Measurements from ENCODE around the gene NECAP2. TPM values are rescaled to one million over a fixed set of nuclear protein-coding genes. Genes with fewer than 3 reads are reported as not detected.

Gene NECAP2
- total and polyA plus RNA-seq, 10 of the 15 experiments (the other 5 are each of a cell fraction or from before 2014, with no cell fraction given), result 16.3 to 98.0 (median 57.4) TPM

GRCh38 chr1:16491056-16491675 is 50.6 kb downstream of the NECAP2 start:
- ChIA-PET POLR2A (no interaction called here), CTCF (no interaction called here)
- in situ Hi-C loops (cut with MboI), result no loop called here

More at GRCh38 chr1:16491056-16491675, 50.6 kb downstream of the NECAP2 start:
- no peak overlapping the region for H2AFZ ChIP-seq (ENCODE audit: control insufficient read depth, low read depth, low read length)
- WGBS (ENCODE audit: insufficient coverage, insufficient replicate concordance, low lambda C conversion rate, missing lambda C conversion rate), result 57% methylated on average over 9 of the region's 9 CpGs
- no peaks in the 10 kb centered on the region; a peak in 1 of 4 replicates for H3K36me3 ChIP-seq (ENCODE audit: control insufficient read depth in 2 of 2, insufficient read depth in 2 of 2, low read length in 1 of 2)
- no peak overlapping the region for H3K4me3 ChIP-seq
- no peaks in the 10 kb centered on the region for H3K27me3 ChIP-seq (replicated peaks in 1 of 2; ENCODE audit: control insufficient read depth in 2 of 2, insufficient read depth in 2 of 2, low read length in 1 of 2)
- intact Hi-C loops (cut with micrococcal nuclease; ENCODE audit: unreplicated experiment), result no loop called here
- H3K79me2 ChIP-seq (ENCODE audit: control insufficient read depth, insufficient read depth, low read length), result no peaks in the 10 kb centered on the region; the same call in 1 of the 2 replicates
- no peak; the same call in 2 of the 3 replicates for ATAC-seq
- no TSS peak for BruUV-seq (replicated peaks)
- H3K27ac ChIP-seq (ENCODE audit: control insufficient read depth, insufficient read depth), result no peak overlapping the region
- ChIA-PET SMC1A (ENCODE audit: uncharacterized antibody, unreplicated experiment) (no interaction called here), RAD21 (ENCODE audit: unreplicated experiment) (no interaction called here)
- no peaks in the 10 kb centered on the region for H4K20me1 ChIP-seq (ENCODE audit: control insufficient read depth, insufficient read depth)
- no peak for DNase-seq (ENCODE audit: low read depth, low spot score)
- no peak for FAIRE-seq
- no peak overlapping the region for H3K9ac ChIP-seq (ENCODE audit: control insufficient read depth, insufficient read depth, low read length)
- peaks cover 3% of the 10 kb centered on the region; the same call in 1 of the 2 replicates for H3K4me1 ChIP-seq (ENCODE audit: control insufficient read depth, insufficient read depth, low read length)
- no peak overlapping the region for H3K4me2 ChIP-seq (ENCODE audit: control insufficient read depth, insufficient read depth)
- no peak for TF ChIP-seq WRNIP1 (IDR thresholded peaks at IDR 0.05; ENCODE audit: borderline replicate concordance, low read depth, low read length)
- no peak for TF ChIP-seq E4F1 (IDR thresholded peaks at IDR 0.05; ENCODE audit: borderline replicate concordance, partially characterized antibody)
- no peak for TF ChIP-seq SIX5 (IDR thresholded peaks at IDR 0.05; ENCODE audit: low read depth, low read length, severe bottlenecking)
- H3K9me3 ChIP-seq (replicated peaks; ENCODE audit: control insufficient read depth, insufficient read depth, low read length), result no peaks in the 10 kb centered on the region

Data from GM12878 (cell line).